ENCODE measurements around the gene H1-8. TPM values are rescaled to one million over a fixed set of nuclear protein-coding genes. Genes with fewer than 3 reads are reported as not detected.
A peak's percentile ranks its signal among the peaks of the same experiment; 100 is the strongest.
"Not testable (repeated sequence)": the region's sequence is repeated elsewhere in the genome, so short reads cannot be mapped to it uniquely, and the experiment has no call there.

Gene H1-8
- total RNA-seq, 1 donor: not detected

GRCh38 chr3:129514563-129514962 lies 28.4 kb upstream of the H1-8 start:
- no peak for DNase-seq (ENCODE audit: low read depth in 2 of 3, low spot score in 2 of 3)

- not testable (repeated sequence) for DNase-seq (ENCODE audit: low read depth in 2 of 3, low spot score in 2 of 3)
Measured at GRCh38 chr3:129515108-129515820, 27.7 kb upstream of the H1-8 start.

DNA sequence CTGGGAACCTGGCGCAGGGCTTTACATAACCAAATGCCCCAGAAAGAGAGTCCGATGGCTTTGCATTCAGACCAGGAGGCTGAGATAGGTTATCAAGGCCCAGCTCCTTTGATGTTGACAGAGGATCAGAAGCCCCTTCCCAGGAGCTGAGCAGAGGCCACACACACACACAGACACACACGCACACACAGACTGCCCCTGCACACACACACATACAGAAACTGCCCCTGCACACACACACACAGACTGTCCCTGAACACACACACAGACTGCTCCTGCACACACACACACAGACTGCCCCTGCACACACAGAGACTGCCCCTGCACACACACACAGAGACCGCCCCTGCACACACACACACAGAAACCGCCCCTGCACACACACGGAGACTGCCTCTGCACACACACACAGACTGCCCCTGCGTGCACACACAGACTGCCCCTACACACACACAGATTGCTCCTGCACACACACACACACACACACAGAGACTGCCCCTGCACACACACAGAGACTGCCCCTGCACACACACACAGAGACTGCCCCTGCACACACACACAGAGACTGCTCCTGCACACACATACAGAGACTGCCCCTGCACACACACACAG lies 27.0 kb upstream of the H1-8 start:
- DNase-seq (ENCODE audit: low read depth in 2 of 3, low spot score in 2 of 3): not testable (repeated sequence)

GRCh38 chr3:129517516-129517915 lies 25.5 kb upstream of the H1-8 start:
- DNase-seq (ENCODE audit: low read depth in 2 of 3, low spot score in 2 of 3): no peak

DNA sequence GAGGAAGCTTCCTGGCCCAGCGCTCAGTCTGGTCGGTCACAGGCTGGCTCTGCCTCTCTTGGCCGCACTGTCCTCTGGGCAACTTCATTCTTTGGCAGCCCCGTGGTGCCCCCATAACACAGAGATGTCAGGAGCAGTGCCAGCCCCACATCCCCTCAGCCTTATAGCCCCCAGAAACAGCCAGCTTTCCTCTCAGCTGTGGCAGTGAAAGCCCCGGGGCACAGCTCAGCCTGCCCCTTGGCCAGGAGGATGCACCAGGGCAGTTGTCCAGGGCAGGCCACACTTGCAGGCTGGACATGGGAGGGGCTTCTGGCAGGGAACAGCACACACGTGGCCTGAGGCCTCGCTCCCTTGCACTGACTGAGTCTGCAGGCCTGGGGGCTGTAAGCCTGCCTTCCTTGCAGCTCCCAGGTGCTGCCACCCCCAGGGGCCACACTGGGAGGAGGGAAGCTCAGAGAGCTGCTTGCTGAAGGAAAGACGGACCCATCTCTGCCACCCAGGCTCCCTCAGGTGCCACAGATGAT lies 24.9 kb upstream of the H1-8 start:
- no peak for DNase-seq (ENCODE audit: low read depth in 2 of 3, low spot score in 2 of 3)

DNA sequence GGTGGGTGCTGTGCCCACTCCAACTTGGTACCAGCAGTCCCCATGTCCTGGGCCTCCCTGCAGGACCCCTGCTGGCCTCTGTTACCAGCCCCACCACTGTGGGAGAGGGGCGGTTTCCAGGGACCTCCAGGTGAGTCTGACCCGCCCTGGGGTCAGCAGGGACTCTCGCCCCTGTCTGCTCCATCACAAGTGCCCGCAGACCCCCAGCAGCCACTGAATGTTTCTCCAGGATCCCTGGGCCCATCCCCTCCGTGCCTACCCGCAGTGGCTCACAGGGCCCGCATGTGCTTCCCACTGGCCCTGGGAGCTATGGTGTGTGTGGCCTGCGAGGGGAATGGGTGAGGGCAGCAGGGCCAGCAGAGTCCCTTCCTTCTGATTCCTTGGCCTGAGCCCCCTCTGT lies 24.4 kb upstream of the H1-8 start:
- DNase-seq (ENCODE audit: low read depth in 2 of 3, low spot score in 2 of 3): no peak

GRCh38 chr3:129519449-129519848 lies 23.5 kb upstream of the H1-8 start:
- no peak for DNase-seq (ENCODE audit: low read depth in 2 of 3, low spot score in 2 of 3)

- DNase-seq (ENCODE audit: low read depth in 2 of 3, low spot score in 2 of 3): no peak
Measured at GRCh38 chr3:129519896-129520715, 22.9 kb upstream of the H1-8 start.

- no peak for DNase-seq (ENCODE audit: low read depth in 2 of 3, low spot score in 2 of 3)
Measured at GRCh38 chr3:129520960-129521359, 22.0 kb upstream of the H1-8 start.

DNA sequence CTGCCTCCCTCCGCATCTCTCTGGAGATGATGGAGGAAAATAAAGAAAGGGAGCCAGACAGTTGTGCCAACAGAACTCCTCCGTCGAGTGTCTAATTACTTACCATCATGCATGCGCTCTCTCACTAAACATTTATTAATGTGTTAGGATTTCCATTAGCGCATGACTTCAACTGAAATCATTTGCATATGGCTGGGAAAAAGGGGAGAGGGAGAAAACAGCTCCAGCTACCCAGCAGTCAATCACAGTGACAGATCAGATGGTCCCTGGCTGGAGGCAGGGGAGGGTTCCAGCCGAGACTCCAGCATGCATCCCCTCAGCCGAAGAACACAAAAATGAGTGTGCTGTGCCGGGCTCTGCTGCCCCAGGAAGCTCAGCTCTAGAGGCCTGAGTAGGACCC lies 21.4 kb upstream of the H1-8 start:
- DNase-seq (ENCODE audit: low read depth in 2 of 3, low spot score in 2 of 3): no peak

DNA sequence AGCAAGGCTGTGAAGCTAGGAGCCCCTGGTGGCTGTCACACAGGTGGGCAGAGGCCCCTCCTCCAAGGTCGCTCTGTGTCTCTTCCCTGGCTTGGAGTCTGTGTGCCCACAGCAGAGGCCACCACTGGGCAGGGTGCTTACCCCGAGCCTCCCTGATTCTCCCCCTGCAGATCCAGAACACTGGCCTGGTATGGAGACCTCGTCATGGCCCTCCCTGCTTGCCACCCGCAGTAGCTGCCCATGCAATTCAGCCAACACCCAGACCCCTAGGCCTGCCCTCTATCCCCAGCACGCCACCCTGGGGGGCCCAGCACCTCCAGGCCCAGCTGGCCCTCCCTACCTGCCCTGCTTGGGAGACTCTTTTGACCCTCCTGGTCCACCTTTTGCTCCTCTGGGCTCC lies 20.0 kb upstream of the H1-8 start:
- DNase-seq (ENCODE audit: low read depth in 2 of 3, low spot score in 2 of 3): no peak

GRCh38 chr3:129524081-129524480 lies 18.9 kb upstream of the H1-8 start:
- DNase-seq (ENCODE audit: low read depth in 2 of 3, low spot score in 2 of 3): no peak

- peak in 1 of 3 donors; percentile 10 for DNase-seq (ENCODE audit: low read depth in 2 of 3, low spot score in 2 of 3)
Measured at GRCh38 chr3:129525341-129525968, 17.5 kb upstream of the H1-8 start.

- peak in 2 of 3 donors; percentile 60 to 90 for DNase-seq (ENCODE audit: low read depth in 2 of 3, low spot score in 2 of 3)
Measured at GRCh38 chr3:129526121-129526900, 16.7 kb upstream of the H1-8 start.

DNA sequence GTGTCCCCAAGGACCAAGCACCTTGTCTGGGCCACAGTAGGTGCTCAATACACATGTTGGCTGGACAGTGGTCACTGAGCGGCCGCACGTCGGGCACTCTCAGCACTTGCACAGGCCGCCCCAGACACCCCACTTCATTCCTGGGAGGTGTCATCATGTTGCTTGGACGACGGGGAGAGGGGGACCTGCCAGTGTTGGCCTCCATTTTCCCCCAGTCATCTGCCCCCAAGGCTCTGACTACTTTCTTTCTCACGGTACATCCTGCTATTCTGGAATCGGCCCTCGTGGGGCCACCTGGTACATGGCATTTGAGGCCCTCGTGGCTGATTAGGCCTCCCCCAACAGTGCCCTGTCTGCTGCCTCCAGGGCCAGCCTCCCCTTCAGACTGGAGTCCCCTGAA lies 15.7 kb upstream of the H1-8 start:
- no peak for DNase-seq (ENCODE audit: low read depth in 2 of 3, low spot score in 2 of 3)

DNA sequence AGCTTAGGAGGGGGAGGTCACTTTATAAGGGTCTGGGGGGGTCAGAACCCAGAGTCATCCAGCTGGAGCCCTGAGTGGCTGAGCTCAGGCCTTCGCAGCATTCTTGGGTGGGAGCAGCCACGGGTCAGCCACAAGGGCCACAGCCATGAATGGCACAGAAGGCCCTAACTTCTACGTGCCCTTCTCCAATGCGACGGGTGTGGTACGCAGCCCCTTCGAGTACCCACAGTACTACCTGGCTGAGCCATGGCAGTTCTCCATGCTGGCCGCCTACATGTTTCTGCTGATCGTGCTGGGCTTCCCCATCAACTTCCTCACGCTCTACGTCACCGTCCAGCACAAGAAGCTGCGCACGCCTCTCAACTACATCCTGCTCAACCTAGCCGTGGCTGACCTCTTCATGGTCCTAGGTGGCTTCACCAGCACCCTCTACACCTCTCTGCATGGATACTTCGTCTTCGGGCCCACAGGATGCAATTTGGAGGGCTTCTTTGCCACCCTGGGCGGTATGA lies 14.3 kb upstream of the H1-8 start, which contains the start of gene RHO:
Gene RHO, plus strand, starts transcription at position 51 of the 512 bp plus-strand sequence. Its CDS starts 95 bp downstream, at position 146.
- no peak for DNase-seq (ENCODE audit: low read depth in 2 of 3, low spot score in 2 of 3)

GRCh38 chr3:129529436-129530210 lies 13.4 kb upstream of the H1-8 start:
- DNase-seq (ENCODE audit: low read depth in 2 of 3, low spot score in 2 of 3): no peak

DNA sequence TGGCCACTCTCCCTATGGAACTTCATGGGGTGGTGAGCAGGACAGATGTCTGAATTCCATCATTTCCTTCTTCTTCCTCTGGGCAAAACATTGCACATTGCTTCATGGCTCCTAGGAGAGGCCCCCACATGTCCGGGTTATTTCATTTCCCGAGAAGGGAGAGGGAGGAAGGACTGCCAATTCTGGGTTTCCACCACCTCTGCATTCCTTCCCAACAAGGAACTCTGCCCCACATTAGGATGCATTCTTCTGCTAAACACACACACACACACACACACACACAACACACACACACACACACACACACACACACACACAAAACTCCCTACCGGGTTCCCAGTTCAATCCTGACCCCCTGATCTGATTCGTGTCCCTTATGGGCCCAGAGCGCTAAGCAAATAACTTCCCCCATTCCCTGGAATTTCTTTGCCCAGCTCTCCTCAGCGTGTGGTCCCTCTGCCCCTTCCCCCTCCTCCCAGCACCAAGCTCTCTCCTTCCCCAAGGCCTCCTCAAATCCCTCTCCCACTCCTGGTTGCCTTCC lies 12.7 kb upstream of the H1-8 start:
- no peak for DNase-seq (ENCODE audit: low read depth in 2 of 3, low spot score in 2 of 3)

GRCh38 chr3:129530821-129531220 lies 12.2 kb upstream of the H1-8 start:
- DNase-seq (ENCODE audit: low read depth in 2 of 3, low spot score in 2 of 3): no peak

Measured in hematopoietic multipotent progenitor cell (in vitro differentiated cells).